Measurements from ENCODE around the gene CCKAR. TPM values are rescaled to one million over a fixed set of nuclear protein-coding genes. Genes with fewer than 3 reads are reported as not detected.

Gene CCKAR
- total and polyA plus RNA-seq, 2 of the 8 experiments (the other 6 are each of a cell fraction or from before 2014, with no cell fraction given), result not detected

- TF ChIP-seq CHD7 (IDR thresholded peaks at IDR 0.05; ENCODE audit: insufficient replicate concordance, low read length) (no peak), POLR2A (IDR thresholded peaks at IDR 0.05; ENCODE audit: control extremely low read depth in 1 of 2, low read depth in 2 of 2, low read length in 2 of 2) (no peak), CTBP2 (IDR thresholded peaks at IDR 0.05; ENCODE audit: borderline replicate concordance, insufficient read depth, insufficient read length, low read length) (no peak), CHD2 (IDR thresholded peaks at IDR 0.05; ENCODE audit: low read length) (no peak), ATF2 (IDR thresholded peaks at IDR 0.05; ENCODE audit: low read length) (no peak), SRF (IDR thresholded peaks at IDR 0.05; ENCODE audit: low read depth, low read length) (no peak), JUN (IDR thresholded peaks at IDR 0.05; ENCODE audit: low read depth, low read length) (no peak), SP4 (IDR thresholded peaks at IDR 0.05; ENCODE audit: low read length) (no peak), MAFK (IDR thresholded peaks at IDR 0.05; ENCODE audit: low read depth, low read length) (no peak), SUZ12 (IDR thresholded peaks at IDR 0.05; ENCODE audit: low read length) (no peak), BACH1 (IDR thresholded peaks at IDR 0.05; ENCODE audit: low read length) (no peak), CREB1 (IDR thresholded peaks at IDR 0.05) (no peak)
These were observed 4.6 kb downstream of the CCKAR start (continued) for GRCh38 chr4:26485684-26486083.
